H7 (cell line): ENCODE measurements around the gene PIAS3. TPM values are rescaled to one million over a fixed set of nuclear protein-coding genes. Genes with fewer than 3 reads are reported as not detected.
"Not testable (repeated sequence)": the region's sequence is repeated elsewhere in the genome, so short reads cannot be mapped to it uniquely, and the experiment has no call there.

Source experiments
- DNase-seq: peaks from one replicate; pipeline ENCODE4 v3.0.0; 2012
- H3K27me3 ChIP-seq: 2 replicates; pipeline ENCODE4 v1.6.0; 2011; ENCODE audit warnings: mild to moderate bottlenecking, low read length; ENCODE audit not compliant: control insufficient read depth, insufficient read depth
- H3K36me3 ChIP-seq: replicated peaks from 2 replicates; pipeline ENCODE4 v1.5.1; 2011; ENCODE audit warnings: low read length; ENCODE audit not compliant: control insufficient read depth, insufficient read depth
- H3K4me3 ChIP-seq: 2 replicates; pipeline ENCODE4 v1.5.1; 2011; ENCODE audit warnings: low read depth, mild to moderate bottlenecking, control low read depth, low read length, moderate library complexity; ENCODE audit not compliant: insufficient read depth
- total RNA-seq: library from RNA; depleted of rRNA; stranded (reverse); fragments of >200 nt; shearing (Covaris generic); gene quantifications from 2 replicates; pipeline ENCODE4 v1.2.3, GENCODE V29; 2014; rRNA removed

The PIAS3 gene
- total RNA-seq, 1 experiment from 2014 or later: 27.0 TPM

DNA sequence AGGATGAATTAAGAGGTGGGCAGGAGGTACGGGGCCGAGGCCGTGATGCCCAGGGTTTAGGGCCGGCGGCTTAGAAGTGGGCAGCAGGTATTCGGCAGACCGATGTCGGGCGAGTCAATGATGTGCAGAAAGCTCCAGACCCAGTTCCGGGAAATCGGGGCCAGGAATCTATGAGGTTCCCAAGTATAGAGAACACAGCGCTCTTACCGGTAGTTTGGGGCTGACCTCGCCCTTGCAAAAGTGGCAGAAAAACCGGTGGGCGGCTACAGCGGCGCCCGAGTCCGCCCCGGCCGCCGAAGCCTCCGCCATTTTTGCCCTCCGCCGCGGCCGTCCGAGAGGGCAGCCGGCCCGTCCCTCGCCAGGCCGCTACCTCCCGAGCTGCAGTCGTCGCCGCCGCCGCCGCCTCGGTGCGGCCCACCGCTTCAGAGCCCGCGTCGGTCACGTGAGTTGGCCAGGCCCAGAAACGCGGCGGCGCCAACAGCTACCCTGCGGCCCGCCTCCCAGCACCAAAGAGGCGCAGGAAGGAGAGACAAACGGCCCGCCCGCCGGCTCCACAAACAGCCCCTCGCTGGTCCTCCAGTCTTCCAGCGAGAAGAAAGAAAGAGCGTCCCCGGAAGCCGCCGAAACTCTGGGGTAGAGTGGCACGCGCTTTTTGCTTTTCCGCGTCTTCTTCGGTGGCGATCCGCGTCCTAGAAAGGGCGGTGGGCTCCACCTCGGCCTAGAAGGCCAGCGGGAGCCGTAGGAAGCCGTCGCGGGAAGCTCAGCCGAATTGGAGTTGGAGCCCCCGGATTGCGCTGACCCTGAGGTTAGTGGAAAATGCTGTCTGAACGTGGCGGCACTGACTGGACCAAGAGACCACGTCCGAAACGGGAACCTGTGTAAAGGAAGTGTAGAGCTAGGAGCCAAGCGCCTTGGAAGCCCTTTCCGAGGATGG, 35.0 kb downstream of the PIAS3 start, which contains the start of the genes POLR3C and RNF115:
Gene POLR3C (plus strand): TSS at position 636 of the 934 bp plus-strand sequence. CDS start 1,577 bp downstream, outside the sequence.
Gene RNF115 (minus strand): TSS at position 531 of the 934 bp plus-strand sequence. CDS start 222 bp downstream, at position 309.
- H3K36me3 ChIP-seq: peaks cover 15% of the 10 kb centered on the region
- no peaks in the 10 kb centered on the region for H3K27me3 ChIP-seq
- H3K4me3 ChIP-seq: peak within 1 kb of the TSS; percentile 91
- DNase-seq: peak; percentile 92

DNA sequence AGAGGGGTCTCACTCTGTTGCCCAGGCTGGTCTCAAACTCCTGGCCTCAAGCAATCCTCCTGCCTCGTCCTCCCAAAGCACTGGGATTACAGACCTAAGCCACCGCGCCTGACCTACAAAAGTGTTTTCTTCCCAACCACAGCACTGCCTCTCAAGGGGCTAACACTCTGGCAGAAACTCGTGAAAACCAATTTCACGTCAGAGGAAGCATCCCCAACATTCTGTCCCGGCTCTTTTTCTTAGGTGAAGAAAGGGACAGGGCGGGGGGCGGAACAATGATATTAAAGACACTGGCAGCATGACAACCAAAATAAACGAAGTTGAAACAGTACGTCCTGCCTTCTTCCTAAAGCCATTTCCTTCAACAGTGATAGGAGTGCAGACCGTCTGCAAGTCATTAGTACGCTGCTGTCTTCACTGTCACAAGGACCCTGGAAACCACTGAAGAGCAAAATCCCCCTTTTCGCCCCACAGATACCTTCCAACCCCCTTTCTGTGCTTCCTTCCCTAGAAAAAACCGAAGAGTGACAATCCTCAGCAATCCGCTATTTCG, 36.0 kb downstream of the PIAS3 start:
- not testable (repeated sequence) for H3K27me3 ChIP-seq, H3K4me3 ChIP-seq, H3K36me3 ChIP-seq, DNase-seq

DNA sequence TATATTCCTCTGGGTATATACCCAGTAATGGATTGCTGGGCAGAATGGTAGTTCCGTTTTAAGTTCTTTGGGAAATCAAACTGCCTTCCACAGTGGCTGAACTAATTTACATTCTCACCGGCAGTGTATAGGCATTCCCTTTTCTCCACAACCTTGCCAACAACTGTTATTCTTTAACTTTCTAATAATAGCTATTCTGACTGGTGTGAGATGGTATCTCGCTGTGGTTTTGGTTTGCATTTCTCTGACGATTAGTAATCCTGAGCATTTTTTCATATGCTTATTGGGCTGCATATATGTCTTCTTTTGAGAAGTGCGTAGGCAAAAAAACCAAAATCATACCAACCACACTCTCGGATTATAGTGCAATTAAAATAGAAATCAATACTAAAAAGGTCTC, 40.8 kb downstream of the PIAS3 start:
- not testable (repeated sequence) for H3K4me3 ChIP-seq, H3K27me3 ChIP-seq, H3K36me3 ChIP-seq, DNase-seq

DNA sequence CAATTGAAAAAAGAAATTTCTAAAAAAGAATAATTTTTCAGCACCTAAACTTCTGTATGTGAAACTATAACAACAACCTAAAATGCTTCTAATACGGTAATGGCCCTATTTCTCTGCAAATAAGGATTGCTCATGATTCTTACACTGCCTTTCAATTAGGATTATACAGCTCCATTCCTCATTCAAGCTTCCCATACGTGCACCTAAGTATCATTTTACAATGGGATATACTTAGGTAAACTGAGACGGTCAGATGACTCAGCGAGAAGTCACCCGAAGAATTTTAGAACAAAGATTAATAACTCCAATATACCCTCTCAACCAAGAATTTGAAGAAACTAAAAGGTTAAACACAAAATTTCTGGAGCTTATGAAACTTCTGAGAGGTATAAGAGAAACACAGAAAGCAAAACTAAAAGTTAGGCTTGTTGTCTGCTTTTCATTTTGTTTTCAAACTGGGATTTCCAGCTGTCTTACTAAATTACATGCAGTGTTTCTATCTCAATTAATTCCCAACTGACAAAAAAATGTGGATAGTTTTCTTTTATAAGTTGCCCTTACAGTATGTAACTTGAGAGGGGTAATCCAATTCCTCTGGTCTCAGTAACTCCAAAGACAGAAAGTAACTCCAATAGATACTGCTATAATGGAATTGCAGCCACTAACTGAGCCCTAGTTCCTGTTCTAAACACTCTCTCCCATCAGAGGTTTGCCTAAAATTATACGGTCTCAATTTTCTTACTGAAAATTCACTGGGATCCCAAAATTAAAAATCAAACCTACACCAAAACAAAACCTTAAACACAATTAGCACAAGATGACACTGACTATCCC, 45.7 kb downstream of the PIAS3 start:
- not testable (repeated sequence) for H3K27me3 ChIP-seq, DNase-seq, H3K4me3 ChIP-seq, H3K36me3 ChIP-seq

DNA sequence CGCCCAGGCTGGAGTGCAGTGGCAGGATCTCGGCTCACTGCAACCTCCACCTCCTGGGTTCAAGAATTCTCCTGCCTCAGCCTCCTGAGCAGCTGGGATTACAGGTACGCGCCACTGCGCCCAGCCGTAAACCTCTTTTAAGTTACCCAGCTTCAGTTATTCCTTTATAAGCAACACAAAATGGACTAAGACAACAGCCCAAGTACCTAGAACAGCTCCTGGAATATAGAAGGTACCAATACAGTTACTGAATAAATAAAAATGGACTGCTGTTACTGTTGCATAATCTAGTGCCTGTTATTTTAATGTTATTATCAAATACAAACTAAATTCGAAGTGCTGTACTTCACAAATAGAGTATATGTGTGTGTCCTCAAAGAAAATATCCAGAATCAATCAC, 52.0 kb downstream of the PIAS3 start:
- H3K36me3 ChIP-seq: no peaks in the 10 kb centered on the region
- DNase-seq: no peak
- no peak overlapping the region for H3K4me3 ChIP-seq

DNA sequence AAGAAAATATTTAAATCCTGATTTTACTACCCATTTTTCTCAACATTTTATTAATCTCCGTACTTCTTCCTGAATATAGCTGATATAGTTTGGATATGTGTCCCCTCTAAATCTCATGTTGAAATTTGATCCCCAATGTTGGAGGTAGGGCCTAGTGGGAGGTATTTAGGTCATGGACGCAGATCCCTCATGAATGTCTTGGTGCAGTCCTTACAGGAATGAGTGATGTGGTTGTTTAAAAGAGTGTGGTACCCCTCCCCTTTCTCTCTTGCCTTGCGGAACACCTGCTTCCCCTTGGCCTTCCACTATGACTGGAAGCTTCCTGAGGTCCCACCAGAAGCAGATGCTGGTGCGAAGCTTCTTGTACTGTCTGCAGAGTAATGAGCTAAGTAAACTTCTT, 52.5 kb downstream of the PIAS3 start:
- DNase-seq: no peak
- H3K27me3 ChIP-seq: no peaks in the 10 kb centered on the region
- no peaks in the 10 kb centered on the region for H3K36me3 ChIP-seq
- H3K4me3 ChIP-seq: no peak overlapping the region

More for the DNA sequence above, 52.0 kb downstream of the PIAS3 start:
- no peaks in the 10 kb centered on the region for H3K27me3 ChIP-seq

DNA sequence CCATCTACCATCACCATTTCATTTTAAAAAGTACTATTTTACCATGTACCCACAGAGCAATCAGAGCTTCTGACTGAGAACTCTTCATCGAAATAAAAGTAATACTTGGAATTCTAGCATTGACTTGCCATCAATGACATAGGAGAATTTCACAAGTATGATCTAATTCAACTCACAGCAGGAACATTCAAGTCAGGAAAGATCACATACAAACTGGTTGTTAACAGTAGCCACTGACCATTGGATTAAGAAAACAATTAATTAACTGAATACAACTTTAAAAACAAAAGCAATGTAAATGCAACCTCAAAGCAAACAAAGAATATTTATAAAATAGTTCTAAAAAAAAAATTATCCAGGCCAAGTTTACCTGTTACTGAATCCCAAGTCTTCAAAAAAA, 53.8 kb downstream of the PIAS3 start:
- DNase-seq: no peak
- H3K36me3 ChIP-seq: no peaks in the 10 kb centered on the region
- H3K27me3 ChIP-seq: no peaks in the 10 kb centered on the region
- no peak overlapping the region for H3K4me3 ChIP-seq

DNA sequence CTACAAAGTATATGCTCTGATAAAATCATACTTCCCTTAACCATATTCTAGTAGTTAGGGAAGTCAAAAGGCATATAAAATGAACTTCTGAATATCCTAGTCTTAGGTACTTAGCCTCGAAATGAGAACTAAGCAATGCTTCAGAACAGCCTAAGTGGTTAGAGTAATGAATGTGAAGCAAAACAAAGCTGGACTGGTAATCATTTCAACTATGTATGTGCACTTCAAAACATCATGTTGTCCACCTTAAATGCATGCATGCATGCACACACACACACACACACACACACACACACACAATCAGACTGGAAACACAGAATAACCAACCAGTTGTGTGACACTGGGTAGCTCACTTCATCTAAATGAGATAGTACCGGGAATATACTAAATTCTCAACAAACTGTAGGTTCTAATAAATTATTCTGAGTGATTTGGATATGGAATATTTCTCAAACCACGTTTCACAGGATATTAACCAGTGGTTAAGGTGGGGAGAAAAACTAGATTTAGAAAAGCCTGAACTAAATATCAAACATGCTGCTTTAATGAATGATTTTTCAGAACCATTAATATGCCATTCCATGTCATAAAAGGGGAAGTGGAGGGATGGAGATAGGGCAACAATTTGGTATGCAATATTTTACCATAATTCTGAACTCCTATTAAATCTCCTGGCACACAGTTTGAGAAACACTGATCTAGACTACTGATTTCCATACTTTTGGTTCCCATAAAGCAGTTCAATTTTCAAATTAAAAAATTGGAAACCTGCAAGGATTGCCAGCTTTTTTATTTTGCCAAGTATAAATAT, 54.4 kb downstream of the PIAS3 start:
- Histone ChIP-seq H3K36me3 (no peaks in the 10 kb centered on the region), H3K4me3 (no peak overlapping the region), H3K27me3 (no peaks in the 10 kb centered on the region)
- DNase-seq: no peak

DNA sequence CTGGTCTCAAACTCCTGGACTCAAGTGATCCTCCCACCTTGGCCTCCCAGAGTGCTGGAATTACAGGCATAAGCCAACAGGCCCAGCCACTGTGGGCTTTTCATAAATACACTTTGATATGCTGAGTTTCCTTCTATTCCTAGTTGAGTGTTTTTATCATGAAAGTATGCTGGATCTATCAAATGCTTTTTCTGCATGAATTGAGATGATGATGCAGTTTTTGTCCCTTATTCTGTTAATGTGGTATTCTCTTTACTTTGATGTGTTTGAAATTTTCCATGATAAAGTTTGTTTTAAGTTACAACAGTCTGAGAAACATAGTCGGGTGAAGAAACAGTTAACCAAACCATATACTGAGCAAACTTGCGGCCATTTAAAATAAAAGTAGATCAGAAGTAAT, 59.1 kb downstream of the PIAS3 start:
- DNase-seq: no peak
- Histone ChIP-seq H3K27me3 (no peaks in the 10 kb centered on the region), H3K4me3 (no peak overlapping the region), H3K36me3 (no peaks in the 10 kb centered on the region)

Other genes with a start within 250 kb of the PIAS3 start
- 1.3 and 4.1 TPM in 2 replicates for gene PDZK1, start 151.7 kb downstream of the PIAS3 start, total RNA-seq
- 0.35 TPM in 1 of 2 replicates, not detected in the other for gene CD160, start 139.6 kb downstream of the PIAS3 start, total RNA-seq
- gene RNF115, start 35.0 kb downstream of the PIAS3 start, total RNA-seq: 11.3 and 11.5 TPM in 2 replicates
- gene POLR3C, start 34.9 kb downstream of the PIAS3 start, total RNA-seq: 44.3 and 45.1 TPM in 2 replicates
- 4.4 and 8.8 TPM in 2 replicates for gene NUDT17, start 13.5 kb downstream of the PIAS3 start, total RNA-seq
- gene ANKRD35, start 26.8 kb upstream of the PIAS3 start, total RNA-seq: 0.22 and 0.52 TPM in 2 replicates
- gene ITGA10, start 51.0 kb upstream of the PIAS3 start, total RNA-seq: 0.10 and 0.22 TPM in 2 replicates
- 22.9 and 28.0 TPM in 2 replicates for gene PEX11B, start 59.6 kb upstream of the PIAS3 start, total RNA-seq
- 181 and 214 TPM in 2 replicates for gene RBM8A, start 68.4 kb upstream of the PIAS3 start, total RNA-seq
- 23.0 and 24.3 TPM in 2 replicates for gene LIX1L, start 98.9 kb upstream of the PIAS3 start, total RNA-seq
- 0.52 and 0.62 TPM in 2 replicates for gene ANKRD34A, start 105.5 kb upstream of the PIAS3 start, total RNA-seq
- gene POLR3GL, start 105.6 kb upstream of the PIAS3 start, total RNA-seq: 6.3 and 11.6 TPM in 2 replicates
- 24.6 and 90.7 TPM in 2 replicates for gene TXNIP, start 137.5 kb upstream of the PIAS3 start, total RNA-seq
- 0.24 and 1.2 TPM in 2 replicates for gene HJV, start 162.7 kb upstream of the PIAS3 start, total RNA-seq